Raji (cell line): ENCODE measurements around the gene ROR1.

Experiments
- POLR2A ChIP-seq: IDR thresholded peaks from 2 replicates; pipeline ENCODE4 v1.6.1; 2011; ENCODE audit warnings: low read depth, low read length, control low read depth; ENCODE audit not compliant: insufficient read depth

The ROR1 gene

DNA sequence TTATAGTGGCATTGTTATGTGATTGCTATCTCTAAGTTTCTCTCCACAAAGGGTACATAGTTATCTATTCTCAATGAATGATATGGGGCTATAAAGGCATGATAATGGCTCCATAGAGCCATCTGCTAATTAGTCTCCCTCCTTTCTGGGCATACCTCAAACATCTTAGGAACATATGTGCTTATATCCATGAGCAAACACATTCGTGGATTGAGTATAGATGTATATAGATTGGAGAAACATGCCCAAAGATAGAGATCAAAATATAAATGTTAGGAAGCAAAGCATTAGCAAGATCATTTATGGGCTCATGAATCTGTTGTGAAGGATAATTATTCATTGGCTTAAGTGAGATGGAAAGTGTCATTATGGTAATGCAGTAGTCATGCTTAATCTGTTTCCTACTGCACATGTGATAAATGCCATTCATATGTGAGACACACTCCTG is 273.8 kb downstream of the ROR1 start:
- no peak for TF ChIP-seq POLR2A

DNA sequence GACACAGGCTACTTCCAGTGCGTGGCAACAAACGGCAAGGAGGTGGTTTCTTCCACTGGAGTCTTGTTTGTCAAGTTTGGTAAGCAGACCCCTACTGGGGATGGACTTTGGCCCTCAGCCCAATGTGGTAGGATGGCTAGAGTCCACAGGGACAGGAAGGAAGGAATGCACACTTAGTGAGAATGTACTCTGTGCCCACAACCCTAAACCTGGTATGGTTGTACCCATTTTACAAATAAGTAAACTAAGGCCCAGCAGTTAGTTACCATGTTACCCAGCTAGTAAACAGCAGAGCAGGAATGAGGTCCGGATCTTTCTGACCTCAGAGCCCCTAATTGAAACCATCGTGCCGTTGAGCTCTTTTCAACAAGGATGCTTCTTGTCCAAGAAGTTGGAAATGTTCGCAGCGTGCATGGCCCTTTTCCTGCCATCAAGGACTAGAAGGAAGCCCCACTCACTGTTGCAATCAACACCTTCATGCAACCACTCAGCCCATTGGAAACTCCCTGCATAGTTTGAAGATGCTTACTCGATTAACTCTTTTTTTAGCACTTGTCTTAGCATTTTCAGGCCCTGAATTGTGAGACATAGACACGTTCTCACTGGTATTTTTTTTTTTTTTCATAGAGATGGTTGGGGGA is 276.2 kb downstream of the ROR1 start:
- TF ChIP-seq POLR2A: no peak

DNA sequence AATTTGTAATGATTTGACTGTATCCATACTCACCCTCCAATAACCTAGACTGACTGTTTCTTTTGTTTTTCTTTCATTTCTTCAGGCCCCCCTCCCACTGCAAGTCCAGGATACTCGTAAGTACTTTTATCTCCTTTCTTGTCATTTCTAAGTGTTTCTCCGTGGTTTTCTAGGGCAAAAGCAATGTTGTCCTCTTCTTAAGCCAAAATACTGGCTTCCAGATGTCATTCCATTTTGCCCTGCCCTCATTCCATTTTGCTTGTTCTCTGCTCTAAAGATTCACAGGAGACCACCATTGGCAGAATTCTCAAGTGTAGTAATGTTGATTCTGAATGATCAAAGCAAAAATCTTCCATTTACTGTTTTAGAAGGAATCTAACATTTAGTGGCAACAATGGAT is 276.8 kb downstream of the ROR1 start:
- no peak for TF ChIP-seq POLR2A

DNA sequence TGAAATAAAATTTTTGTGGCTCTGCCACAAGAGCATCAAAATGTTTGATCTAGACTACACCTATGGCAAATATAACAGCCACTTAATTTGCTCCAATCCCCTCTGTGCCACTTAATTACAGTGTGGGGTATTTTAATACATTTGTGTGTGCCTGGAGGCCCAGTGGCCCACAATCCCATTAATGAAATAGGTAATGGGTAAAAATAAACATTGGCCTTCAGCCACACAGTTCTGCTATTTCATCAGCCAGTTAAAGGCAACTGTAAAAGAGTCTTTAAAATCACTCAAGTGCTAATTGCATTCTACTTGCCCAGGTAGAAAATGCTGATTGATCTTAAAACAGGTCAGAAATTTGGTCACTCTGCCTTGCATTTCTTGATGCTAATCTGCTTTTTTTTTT is 278.0 kb downstream of the ROR1 start:
- no peak for TF ChIP-seq POLR2A

DNA sequence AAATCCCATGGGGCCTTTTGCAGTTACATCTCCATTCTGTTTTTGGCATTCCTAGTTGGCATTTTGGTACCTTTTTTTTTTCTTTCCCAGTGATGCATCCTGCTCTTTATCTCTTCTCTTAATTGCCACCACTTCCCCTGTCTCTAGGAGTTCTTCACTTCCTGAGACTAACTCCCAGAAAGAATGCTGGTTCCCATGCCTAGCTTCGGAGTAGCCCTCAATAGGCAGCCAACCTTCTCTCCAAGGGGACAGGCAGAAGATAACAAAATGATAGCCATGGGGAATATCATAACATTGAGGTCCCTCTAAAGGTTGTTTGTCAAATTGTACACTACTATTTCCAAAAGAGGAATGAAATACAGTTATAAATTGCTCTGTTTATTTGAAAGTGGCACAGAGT is 279.0 kb downstream of the ROR1 start:
- no peak for TF ChIP-seq POLR2A

DNA sequence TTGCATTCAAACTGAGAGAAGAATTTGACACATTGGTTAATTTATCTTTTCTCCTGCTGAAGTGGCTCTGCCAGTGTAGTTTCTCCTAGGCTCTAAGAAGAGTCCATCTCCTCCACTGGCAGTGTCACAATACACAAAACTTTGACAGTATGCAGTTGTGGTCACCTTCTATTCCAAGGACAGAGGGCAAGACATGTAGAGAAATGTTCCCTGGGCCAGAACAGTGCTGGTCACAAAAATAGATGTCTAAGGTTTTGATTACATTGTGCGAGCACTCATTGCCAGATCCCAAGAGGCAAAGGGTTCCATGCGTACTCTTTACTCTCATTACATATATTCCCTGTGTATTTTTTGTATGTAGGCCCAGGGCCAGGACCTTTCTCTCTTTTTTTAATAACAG is 281.5 kb downstream of the ROR1 start:
- no peak for TF ChIP-seq POLR2A

DNA sequence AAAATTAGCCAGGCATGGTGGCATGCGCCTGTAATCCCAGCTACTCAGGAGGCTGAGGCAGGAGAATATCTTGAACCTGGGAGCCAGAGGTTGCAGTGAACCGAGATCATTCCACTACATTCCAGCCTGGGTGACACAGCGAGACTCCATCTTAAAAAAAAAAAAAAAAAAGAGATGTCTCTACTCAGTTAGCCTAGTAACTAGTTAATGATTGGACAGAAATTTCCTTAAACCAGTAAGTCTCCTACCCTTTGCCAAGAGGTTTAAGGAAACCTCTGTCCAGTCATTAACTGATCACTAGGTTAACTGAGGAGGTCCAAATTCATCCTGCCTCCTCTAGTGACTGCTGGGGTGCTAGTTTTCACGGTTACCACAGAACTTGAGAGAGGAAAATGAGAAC is 285.7 kb downstream of the ROR1 start:
- TF ChIP-seq POLR2A: no peak

DNA sequence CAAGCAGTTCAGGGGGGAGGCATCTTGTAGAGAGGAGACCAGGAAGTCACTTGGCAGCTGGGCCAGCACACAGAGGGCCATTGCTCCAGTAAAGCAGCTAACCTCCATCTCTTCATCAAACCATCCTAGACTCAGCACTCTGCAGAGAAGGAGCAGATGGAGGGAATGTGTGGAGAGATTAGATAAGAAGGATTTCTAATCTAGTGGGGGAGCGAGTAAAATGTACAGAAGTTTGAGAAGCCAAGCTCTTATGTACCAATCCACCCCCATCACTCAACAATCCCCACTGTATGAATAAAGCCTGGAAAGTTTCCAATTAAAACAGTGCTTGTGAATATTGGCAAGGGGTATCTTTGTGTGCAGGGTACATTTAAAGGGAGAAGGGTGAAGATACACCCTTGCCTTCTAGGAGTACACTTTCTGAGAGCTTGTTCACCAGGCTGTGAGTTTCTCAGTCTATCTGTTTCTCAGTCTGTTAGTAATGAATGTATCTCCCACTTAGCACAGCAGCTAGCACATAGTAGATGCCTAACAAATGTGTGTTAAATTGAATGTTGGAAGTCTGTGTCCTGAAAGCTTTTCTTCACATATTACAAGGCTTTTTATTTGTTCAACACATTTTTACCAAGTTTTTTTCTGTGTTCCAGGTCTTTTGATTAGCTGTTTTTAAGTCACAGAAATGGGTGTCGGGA is 286.9 kb downstream of the ROR1 start:
- no peak for TF ChIP-seq POLR2A

DNA sequence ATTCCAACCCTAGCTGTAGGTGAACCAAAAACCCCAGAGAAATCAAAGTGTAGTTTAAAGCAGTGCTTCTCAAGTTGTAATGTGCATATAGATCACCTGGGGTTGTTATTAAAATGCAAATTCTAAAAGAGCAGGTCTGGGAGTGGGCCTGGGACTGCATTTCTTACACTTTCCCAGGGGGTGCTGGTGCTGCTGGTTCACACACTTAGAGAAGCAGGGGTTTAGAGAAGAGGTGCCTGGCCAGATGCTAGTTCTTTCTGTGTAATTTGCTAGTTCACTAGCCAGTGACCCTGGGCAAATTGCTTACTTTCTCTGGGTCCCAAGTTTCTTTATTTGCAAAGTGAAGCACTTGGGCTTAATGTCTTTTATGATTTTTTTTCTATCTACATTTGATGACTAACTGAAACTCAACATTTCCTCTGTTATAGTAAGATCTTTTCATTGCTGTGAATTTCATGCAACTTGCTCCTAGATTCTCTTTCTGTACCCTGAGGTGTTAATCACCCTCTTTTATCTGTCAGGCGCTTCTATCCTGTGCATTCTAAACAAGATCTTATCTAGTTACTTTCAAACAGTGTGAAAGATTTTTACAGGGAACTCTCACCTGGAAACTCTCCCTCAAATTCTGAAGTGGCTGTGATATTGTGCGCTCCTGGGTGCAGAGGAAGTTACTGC is 287.8 kb downstream of the ROR1 start:
- TF ChIP-seq POLR2A: no peak

DNA sequence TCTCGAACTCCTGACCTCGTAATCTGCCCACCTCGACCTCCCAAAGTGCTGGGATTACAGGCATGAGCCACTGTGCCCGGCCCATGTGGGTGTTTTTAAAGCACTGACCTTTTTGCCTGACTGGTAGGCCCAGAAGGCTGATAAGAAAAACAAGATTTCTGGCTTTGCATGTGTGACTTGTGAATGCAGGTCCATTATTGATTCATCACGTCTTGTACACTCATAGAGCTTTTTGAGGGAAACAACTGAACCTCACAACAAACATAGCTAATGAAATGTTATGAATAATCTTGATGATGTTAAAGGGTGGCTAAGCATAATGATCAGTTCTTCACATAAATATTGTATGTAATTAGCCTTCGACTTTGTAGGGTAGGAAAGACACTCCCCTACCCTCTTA is 288.7 kb downstream of the ROR1 start:
- no peak for TF ChIP-seq POLR2A

DNA sequence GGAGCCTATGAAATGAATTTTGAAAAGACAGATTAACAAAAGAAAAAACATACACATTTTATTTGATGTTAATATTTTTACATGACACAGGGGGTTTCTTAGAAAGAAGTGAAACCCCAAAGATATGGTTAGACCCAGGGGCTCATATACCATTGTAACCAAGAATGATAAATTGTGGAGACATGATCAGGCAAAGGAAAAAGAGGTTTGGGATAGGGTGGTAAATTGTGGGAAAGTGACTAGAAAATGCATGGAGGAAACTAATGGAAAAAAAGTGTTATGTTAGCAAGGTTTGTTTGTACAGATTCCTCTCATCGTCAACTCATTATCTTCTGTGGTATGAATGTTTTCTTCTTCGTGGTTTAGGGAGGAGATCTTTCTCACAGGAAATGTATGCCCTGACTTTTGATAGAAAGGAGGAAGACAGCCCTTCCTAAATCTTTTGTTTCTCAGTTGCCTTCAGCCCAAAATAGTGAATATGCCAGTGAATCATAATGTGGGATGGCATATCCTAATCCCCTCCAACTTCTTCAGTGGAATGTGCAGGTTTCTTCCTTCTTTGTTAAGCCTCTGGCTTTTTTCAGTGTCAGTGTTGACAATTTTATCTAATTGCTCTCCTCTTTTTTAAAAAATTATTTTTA is 289.2 kb downstream of the ROR1 start:
- TF ChIP-seq POLR2A: no peak

DNA sequence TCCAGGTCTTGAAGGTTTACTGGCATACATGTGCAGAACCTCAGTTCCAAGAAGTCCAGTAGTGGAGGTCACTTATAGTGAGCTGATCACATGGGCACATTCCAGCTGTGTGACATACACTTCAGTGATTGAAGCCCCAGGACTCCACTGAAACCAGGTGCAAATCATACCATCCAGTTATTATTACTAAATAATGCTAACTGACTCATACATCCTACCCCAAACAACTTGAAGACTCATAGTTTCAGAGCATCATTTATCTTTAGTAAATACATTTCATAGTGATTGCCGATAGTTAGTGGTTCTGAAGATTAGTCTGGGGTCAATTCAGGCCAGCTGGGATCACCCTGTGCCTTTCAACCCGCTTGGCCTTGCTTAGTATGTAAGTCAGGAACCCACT is 291.8 kb downstream of the ROR1 start:
- no peak for TF ChIP-seq POLR2A

DNA sequence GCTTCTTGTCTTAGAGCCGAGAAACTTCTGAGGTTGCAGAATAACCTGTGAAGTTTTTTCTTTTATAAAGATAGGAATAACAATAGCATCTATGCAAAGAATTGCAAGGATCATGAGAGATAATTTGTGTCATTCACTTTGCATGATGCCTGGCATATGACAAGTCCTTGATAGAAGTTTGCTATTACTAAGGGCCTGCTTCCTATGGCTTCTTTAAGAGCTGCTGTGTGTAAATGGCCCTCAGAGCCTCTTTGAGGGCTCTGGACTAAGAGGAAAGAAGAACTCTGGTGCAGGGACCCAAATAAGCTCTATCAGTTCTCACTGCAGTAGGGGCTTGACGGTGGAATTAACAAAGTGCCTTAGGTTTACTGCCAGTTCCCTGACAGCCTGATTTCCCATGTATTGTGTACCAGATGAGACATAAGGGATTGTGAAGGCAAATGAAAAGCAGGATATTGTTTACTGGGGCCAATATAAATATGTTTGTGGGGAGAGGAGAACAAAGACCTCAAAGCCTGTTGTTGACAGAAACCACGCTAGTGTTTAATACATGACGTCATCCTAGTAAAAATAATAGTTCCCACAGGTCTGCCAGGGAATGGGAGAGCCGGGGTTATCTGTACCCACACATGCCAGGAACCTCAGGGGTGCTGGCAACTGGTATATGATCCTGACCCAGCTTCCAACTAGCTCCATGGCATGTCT is 298.4 kb downstream of the ROR1 start:
- TF ChIP-seq POLR2A: no peak

DNA sequence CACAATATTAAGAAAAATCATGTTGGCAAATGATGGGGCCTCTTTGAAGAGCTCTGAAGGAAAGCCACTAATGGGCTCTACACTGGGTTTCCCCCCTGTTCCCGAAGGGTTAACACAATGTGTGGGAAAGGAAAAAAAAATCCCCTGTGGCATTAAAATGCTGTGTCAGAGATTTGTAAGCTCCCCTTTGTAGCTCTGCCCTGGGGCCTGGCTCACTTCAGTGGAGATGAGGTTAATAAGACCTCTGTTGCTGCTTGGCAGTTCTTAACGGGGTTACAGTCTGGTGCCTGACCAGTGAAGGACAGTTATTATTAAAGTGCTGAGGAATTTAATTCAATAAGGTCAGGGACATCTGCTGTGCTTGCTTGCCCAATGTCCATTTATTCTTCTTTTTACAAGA is 299.9 kb downstream of the ROR1 start:
- no peak for TF ChIP-seq POLR2A

DNA sequence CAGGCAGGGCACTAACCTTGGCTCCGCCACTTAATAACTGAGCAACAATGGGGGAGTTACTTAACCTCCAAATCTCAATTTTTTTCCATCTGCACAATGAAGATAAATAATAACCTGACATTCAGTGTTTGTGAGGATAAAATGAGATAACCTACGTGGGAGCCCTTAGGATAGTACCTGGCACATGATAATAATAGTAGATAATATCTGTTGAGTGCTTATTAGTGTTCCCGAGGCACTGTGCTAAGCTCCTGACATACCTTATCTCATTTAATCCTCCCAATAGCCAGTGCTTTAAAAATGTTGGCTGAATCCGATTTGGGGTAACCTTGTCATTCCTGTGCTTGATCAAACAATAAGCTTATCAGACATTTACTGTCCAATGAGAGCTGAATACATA is 300.9 kb downstream of the ROR1 start:
- no peak for TF ChIP-seq POLR2A
